ENCODE data around the gene EIF4G1. TPM values are rescaled to one million over a fixed set of nuclear protein-coding genes. Genes with fewer than 3 reads are reported as not detected.

The EIF4G1 gene
- total and polyA plus RNA-seq, 7 donors, result 62.9 to 249 (median 168) TPM

DNA sequence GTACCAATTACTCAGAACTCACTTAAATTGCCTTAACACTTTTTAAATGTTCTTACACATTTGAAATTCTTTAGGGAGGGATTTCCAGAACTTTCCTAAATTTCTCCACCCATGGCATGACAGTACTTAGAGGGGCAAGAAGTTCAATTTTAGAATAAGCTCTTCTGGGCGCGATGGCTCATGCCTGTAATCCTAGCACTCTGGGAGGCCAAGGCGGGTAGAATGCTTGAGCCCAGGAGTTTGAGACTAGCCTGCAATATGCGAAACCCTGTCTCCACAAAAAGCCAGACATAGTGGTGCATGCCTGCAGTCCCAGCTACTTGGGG, 33.6 kb downstream of the EIF4G1 start:
- Histone ChIP-seq H3K27ac (no peak overlapping the region), H3K4me3 (no peak overlapping the region), H3K27me3 (no peaks in the 10 kb centered on the region), H3K36me3 (peaks cover 11 to 26% (median 22%) of the 10 kb centered on the region in 4 donors), H3K9me3 (no peaks in the 10 kb centered on the region), H3K4me1 (peaks cover 0 to 20% (median 4%) of the 10 kb centered on the region in 4 donors)
- intact Hi-C loops (cut with DNase I), result no loop called here
- TF ChIP-seq POLR2AphosphoS5 (IDR thresholded peaks at IDR 0.05) (no peak), POLR2A (IDR thresholded peaks at IDR 0.05) (no peak), EP300 (IDR thresholded peaks at IDR 0.05) (no peak)
- TF ChIP-seq, protein P1, sequence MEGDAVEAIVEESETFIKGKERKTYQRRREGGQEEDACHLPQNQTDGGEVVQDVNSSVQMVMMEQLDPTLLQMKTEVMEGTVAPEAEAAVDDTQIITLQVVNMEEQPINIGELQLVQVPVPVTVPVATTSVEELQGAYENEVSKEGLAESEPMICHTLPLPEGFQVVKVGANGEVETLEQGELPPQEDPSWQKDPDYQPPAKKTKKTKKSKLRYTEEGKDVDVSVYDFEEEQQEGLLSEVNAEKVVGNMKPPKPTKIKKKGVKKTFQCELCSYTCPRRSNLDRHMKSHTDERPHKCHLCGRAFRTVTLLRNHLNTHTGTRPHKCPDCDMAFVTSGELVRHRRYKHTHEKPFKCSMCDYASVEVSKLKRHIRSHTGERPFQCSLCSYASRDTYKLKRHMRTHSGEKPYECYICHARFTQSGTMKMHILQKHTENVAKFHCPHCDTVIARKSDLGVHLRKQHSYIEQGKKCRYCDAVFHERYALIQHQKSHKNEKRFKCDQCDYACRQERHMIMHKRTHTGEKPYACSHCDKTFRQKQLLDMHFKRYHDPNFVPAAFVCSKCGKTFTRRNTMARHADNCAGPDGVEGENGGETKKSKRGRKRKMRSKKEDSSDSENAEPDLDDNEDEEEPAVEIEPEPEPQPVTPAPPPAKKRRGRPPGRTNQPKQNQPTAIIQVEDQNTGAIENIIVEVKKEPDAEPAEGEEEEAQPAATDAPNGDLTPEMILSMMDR (IDR thresholded peaks at IDR 0.05), result no peak
- WGBS, 2 donors, result 83 to 89% methylated on average over 4 of the region's 4 CpGs
- no peak for DNase-seq

- H3K27ac ChIP-seq, result no peak overlapping the region
- 94% methylated on average over 10 of the region's 10 CpGs for WGBS, 2 donors
- intact Hi-C loops (cut with DNase I), result no loop called here
These were observed 35.4 kb downstream of the EIF4G1 start for GRCh38 chr3:184349563-184350470.

DNA sequence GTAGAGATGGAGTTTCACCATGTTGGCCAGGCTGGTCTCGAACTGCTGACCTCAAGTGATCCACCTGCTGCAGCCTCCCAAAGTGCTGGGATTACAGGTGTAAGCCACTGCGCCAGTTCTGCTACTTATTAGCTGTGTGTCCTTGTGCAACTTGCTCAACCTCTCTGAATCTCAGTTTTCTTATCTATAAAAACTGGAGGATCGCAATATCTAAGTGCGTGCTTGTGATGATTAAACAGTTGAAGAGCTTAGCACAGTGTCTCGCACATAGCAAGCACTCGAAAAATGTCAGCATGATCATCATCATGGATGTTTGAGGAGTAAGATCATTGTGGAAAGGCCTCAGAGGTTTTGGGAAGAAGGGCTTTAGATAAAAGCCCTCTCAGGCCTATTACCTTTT, 36.2 kb downstream of the EIF4G1 start:
- 96 to 97% methylated on average over 6 of the region's 6 CpGs for WGBS, 2 donors
- TF ChIP-seq, protein P1 (IDR thresholded peaks at IDR 0.05), result no peak
- TF ChIP-seq POLR2A (IDR thresholded peaks at IDR 0.05), result no peak
- TF ChIP-seq POLR2AphosphoS5 (IDR thresholded peaks at IDR 0.05), result no peak
- no peak for TF ChIP-seq EP300 (IDR thresholded peaks at IDR 0.05)
- DNase-seq, result no peak
- intact Hi-C loops (cut with DNase I), result no loop called here
- Histone ChIP-seq H3K4me1 (peaks cover 0 to 20% (median 4%) of the 10 kb centered on the region in 4 donors), H3K4me3 (no peak overlapping the region), H3K27ac (no peak overlapping the region), H3K27me3 (no peaks in the 10 kb centered on the region), H3K36me3 (peaks cover 0 to 9% (median 4%) of the 10 kb centered on the region in 4 donors), H3K9me3 (no peaks in the 10 kb centered on the region)

More at GRCh38 chr3:184349563-184350470, 35.4 kb downstream of the EIF4G1 start:
- no peak overlapping the region for H3K4me3 ChIP-seq
- TF ChIP-seq, protein P1 (IDR thresholded peaks at IDR 0.05), result no peak
- TF ChIP-seq EP300 (IDR thresholded peaks at IDR 0.05) (no peak), POLR2A (IDR thresholded peaks at IDR 0.05) (no peak), POLR2AphosphoS5 (IDR thresholded peaks at IDR 0.05) (no peak)
- peaks cover 3 to 13% (median 6%) of the 10 kb centered on the region in 4 donors for H3K36me3 ChIP-seq
- H3K27me3 ChIP-seq, result no peaks in the 10 kb centered on the region
- no peaks in the 10 kb centered on the region for H3K9me3 ChIP-seq
- H3K4me1 ChIP-seq, result peaks cover 0 to 25% (median 6%) of the 10 kb centered on the region in 4 donors
- no peak for DNase-seq

- Histone ChIP-seq H3K27me3 (no peaks in the 10 kb centered on the region), H3K9me3 (no peaks in the 10 kb centered on the region), H3K36me3 (peaks cover 0 to 18% (median 1%) of the 10 kb centered on the region in 4 donors), H3K4me3 (no peak overlapping the region), H3K27ac (no peak overlapping the region), H3K4me1 (peaks cover 0 to 11% (median 2%) of the 10 kb centered on the region in 4 donors)
- TF ChIP-seq POLR2A (IDR thresholded peaks at IDR 0.05) (no peak), EP300 (IDR thresholded peaks at IDR 0.05) (no peak), POLR2AphosphoS5 (IDR thresholded peaks at IDR 0.05) (no peak)
- TF ChIP-seq, protein P1 (IDR thresholded peaks at IDR 0.05), result no peak
- intact Hi-C loops (cut with DNase I), result no loop called here
- no peak for DNase-seq
- 24 to 58% methylated on average over 9 of the region's 9 CpGs for WGBS, 2 donors
These were observed 37.2 kb downstream of the EIF4G1 start for GRCh38 chr3:184351511-184352148.

All from sigmoid colon (tissue), 7 donors.